GM21447 (cell line): ENCODE results near the gene CABS1.

Experiments
- ATAC-seq: cut with Tn5 transposase; IDR thresholded peaks from one replicate; pipeline ENCODE4 v1.9.1; 2021; ENCODE audit not compliant: unreplicated experiment

The CABS1 gene

DNA sequence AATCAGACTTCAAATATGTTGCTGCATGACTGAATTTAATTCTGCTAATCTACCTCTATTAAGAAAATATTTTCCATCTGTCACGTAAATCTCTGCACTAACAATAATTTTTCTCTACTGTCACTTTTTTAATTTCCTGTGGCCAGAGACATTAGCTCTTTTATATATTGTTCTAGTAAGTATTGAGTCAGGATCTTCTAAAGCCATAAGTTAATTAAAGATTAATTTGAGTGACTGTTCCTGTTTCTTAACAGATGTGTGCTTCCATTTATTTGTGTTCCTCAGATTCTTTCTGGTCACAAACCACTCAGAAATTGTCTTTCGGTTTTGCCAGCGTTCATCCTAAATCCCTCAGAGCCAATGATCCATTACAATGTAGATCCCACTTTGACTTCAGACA lies 45.8 kb downstream of the CABS1 start:
- ATAC-seq: no peak

- no peak for ATAC-seq
Observed at GRCh38 chr4:70382691-70383181, 48.0 kb downstream of the CABS1 start, which contains the start of gene SMR3B. Gene SMR3B, plus strand, starts transcription at chr4:70383131. Its CDS starts 1,380 bp downstream, at chr4:70384511.
